GM10847 (cell line): ENCODE data around the gene GDI1.

Experiments used
- POLR2A ChIP-seq: IDR thresholded peaks from 2 replicates; pipeline ENCODE4 v1.6.1; 2011; ENCODE audit not compliant: insufficient read length; ENCODE audit errors: extremely low read depth

The GDI1 gene

GRCh38 chrX:154436983-154437752, at the start of gene GDI1:
GDI1 (plus strand) TSS chrX:154437154; CDS start chrX:154437255, 101 bp downstream.
- peak; percentile 38 for TF ChIP-seq POLR2A

- TF ChIP-seq POLR2A, result peak; percentile 16
These were observed 39.7 kb upstream of the GDI1 start for GRCh38 chrX:154396973-154397887.

GRCh38 chrX:154397888-154398667, 38.9 kb upstream of the GDI1 start, which contains the start of gene RPL10:
RPL10 (plus strand) TSS chrX:154398377; CDS start chrX:154398520, 143 bp downstream.
- TF ChIP-seq POLR2A, result peak; percentile 98

- no peak for TF ChIP-seq POLR2A
These were observed 38.1 kb upstream of the GDI1 start for GRCh38 chrX:154398668-154399526.

- no peak for TF ChIP-seq POLR2A
These were observed 37.2 kb upstream of the GDI1 start for GRCh38 chrX:154399527-154400368.

- TF ChIP-seq POLR2A, result no peak
These were observed 35.7 kb upstream of the GDI1 start for GRCh38 chrX:154401045-154401799.

- no peak for TF ChIP-seq POLR2A
These were observed 34.9 kb upstream of the GDI1 start for GRCh38 chrX:154401918-154402621.

GRCh38 chrX:154402622-154403127, 34.3 kb upstream of the GDI1 start:
- TF ChIP-seq POLR2A, result no peak

GRCh38 chrX:154403192-154403591, 33.8 kb upstream of the GDI1 start:
- no peak for TF ChIP-seq POLR2A

GRCh38 chrX:154403858-154404257, 33.1 kb upstream of the GDI1 start:
- no peak for TF ChIP-seq POLR2A

- TF ChIP-seq POLR2A, result no peak
These were observed 32.2 kb upstream of the GDI1 start for GRCh38 chrX:154404625-154405192.
